Measurements from ENCODE around the gene EVL.

The EVL gene

GRCh38 chr14:100188392-100189030 is 123.3 kb downstream of the EVL start:
- Histone ChIP-seq H3K27me3 (ENCODE audit: insufficient read depth, poor library complexity, severe bottlenecking) (no peaks in the 10 kb centered on the region), H3K4me3 (replicated peaks; ENCODE audit: insufficient read depth, low read length) (no peak overlapping the region), H3K27ac (replicated peaks) (no peak overlapping the region)
- TF ChIP-seq, protein P1, sequence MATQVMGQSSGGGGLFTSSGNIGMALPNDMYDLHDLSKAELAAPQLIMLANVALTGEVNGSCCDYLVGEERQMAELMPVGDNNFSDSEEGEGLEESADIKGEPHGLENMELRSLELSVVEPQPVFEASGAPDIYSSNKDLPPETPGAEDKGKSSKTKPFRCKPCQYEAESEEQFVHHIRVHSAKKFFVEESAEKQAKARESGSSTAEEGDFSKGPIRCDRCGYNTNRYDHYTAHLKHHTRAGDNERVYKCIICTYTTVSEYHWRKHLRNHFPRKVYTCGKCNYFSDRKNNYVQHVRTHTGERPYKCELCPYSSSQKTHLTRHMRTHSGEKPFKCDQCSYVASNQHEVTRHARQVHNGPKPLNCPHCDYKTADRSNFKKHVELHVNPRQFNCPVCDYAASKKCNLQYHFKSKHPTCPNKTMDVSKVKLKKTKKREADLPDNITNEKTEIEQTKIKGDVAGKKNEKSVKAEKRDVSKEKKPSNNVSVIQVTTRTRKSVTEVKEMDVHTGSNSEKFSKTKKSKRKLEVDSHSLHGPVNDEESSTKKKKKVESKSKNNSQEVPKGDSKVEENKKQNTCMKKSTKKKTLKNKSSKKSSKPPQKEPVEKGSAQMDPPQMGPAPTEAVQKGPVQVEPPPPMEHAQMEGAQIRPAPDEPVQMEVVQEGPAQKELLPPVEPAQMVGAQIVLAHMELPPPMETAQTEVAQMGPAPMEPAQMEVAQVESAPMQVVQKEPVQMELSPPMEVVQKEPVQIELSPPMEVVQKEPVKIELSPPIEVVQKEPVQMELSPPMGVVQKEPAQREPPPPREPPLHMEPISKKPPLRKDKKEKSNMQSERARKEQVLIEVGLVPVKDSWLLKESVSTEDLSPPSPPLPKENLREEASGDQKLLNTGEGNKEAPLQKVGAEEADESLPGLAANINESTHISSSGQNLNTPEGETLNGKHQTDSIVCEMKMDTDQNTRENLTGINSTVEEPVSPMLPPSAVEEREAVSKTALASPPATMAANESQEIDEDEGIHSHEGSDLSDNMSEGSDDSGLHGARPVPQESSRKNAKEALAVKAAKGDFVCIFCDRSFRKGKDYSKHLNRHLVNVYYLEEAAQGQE (IDR thresholded peaks at IDR 0.05; ENCODE audit: insufficient replicate concordance, low read depth), result no peak
- TF ChIP-seq GABPA (IDR thresholded peaks at IDR 0.05; ENCODE audit: low read depth) (no peak), POLR2AphosphoS5 (IDR thresholded peaks at IDR 0.05; ENCODE audit: low read depth) (no peak)
- no peak for DNase-seq (ENCODE audit: low read depth in 1 of 2, low spot score in 1 of 2)

DNA sequence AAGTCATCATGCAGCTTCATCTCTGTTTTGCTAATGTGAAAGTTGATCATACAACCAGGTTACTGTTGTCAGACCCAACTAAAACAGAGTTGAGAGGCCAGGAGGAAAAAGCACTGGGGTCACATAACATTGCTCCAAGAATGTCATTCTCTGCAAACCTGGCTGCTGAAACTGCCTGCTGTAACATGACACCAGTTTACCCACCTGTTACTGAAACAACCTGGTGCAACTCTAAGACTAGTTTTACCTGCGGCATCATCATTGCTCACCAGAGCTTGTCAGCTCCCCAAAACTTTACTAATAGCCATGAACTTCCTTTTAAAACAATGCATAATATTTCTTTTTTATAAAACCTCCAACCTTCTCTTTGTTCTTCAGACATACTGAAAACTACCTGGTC is 124.9 kb downstream of the EVL start:
- DNase-seq (ENCODE audit: low read depth in 1 of 2, low spot score in 1 of 2), result no peak
- no peak for TF ChIP-seq POLR2AphosphoS5 (IDR thresholded peaks at IDR 0.05; ENCODE audit: low read depth)
- H3K27ac ChIP-seq (replicated peaks), result no peak overlapping the region
- no peak overlapping the region for H3K4me3 ChIP-seq (replicated peaks; ENCODE audit: insufficient read depth, low read length)
- no peaks in the 10 kb centered on the region for H3K27me3 ChIP-seq (ENCODE audit: insufficient read depth, poor library complexity, severe bottlenecking)

DNA sequence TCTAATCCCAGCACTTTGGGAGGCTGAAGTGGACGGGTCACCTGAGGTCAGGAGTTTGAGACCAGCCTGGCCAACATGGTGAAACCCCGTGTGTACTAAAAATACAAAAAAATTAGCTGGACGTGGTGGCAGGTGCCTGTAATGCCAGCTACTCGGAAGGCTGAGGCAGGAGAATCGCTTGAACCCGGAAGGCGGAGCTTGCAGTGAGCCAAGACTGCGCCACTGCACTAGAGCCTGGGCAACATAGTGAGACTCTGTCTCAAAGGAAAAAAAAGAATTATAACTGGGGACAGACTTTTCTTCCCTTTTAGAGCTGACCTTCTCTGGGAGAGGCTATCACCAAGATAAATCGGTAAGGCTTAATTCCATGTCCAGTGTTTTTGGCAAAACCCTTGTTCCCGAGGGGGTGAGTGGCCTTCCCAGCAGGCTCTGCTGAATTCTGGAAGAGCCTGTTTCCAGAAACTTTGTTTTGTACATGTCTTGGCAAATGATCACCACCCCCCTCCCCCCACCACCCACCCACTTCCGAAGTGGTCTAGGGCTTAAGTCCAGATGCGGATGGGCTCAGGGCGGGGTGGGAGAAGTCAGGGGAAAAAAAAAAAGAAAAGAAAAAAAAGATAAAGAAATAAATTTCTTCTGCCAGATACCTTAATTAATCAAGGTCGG is 126.5 kb downstream of the EVL start:
- TF ChIP-seq CTCF (IDR thresholded peaks at IDR 0.05; ENCODE audit: insufficient read depth, low read length), result no peak
- TF ChIP-seq GABPA (IDR thresholded peaks at IDR 0.05; ENCODE audit: low read depth), result no peak
- TF ChIP-seq, protein P1 (IDR thresholded peaks at IDR 0.05; ENCODE audit: insufficient replicate concordance, low read depth), result no peak
- TF ChIP-seq SPI1 (IDR thresholded peaks at IDR 0.05; ENCODE audit: borderline replicate concordance, low read depth), result no peak
- no peak for TF ChIP-seq POLR2AphosphoS5 (IDR thresholded peaks at IDR 0.05; ENCODE audit: low read depth)

DNA sequence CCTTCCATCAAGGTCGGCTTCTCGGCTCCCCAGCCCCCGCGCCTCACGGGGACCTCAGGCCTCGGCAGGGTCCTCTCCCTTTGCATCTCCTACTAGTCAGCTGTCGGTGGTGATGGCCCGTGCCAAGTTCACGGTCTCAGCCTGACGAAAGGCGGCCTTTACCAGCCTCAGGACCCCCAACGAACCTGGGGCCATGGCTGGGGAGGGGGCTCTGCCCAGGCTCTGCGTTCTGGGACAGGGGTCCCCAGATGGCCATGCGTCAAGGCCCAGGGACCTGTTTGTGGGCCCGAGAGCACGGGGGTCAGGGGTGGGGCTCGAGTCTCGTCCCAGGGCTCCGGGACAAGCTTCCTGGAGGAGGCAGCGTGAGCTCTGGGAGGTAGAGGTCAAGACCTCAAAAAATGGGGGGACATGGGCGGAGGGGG is 127.0 kb downstream of the EVL start:
- H3K4me3 ChIP-seq (replicated peaks; ENCODE audit: insufficient read depth, low read length), result peak overlapping the region; percentile 40
- peak overlapping the region; percentile 91 for H3K27ac ChIP-seq (replicated peaks)
- TF ChIP-seq SPI1 (IDR thresholded peaks at IDR 0.05; ENCODE audit: borderline replicate concordance, low read depth) (no peak), CTCF (IDR thresholded peaks at IDR 0.05; ENCODE audit: insufficient read depth, low read length) (no peak)
- TF ChIP-seq, protein P1 (IDR thresholded peaks at IDR 0.05; ENCODE audit: insufficient replicate concordance, low read depth), result no peak
- H3K27me3 ChIP-seq (ENCODE audit: insufficient read depth, poor library complexity, severe bottlenecking), result no peaks in the 10 kb centered on the region
- DNase-seq (ENCODE audit: low read depth in 1 of 2, low spot score in 1 of 2), result no peak

More for the DNA sequence above, 126.5 kb downstream of the EVL start:
- DNase-seq (ENCODE audit: low read depth in 1 of 2, low spot score in 1 of 2), result no peak
- Histone ChIP-seq H3K27ac (replicated peaks) (no peak overlapping the region), H3K4me3 (replicated peaks; ENCODE audit: insufficient read depth, low read length) (no peak overlapping the region), H3K27me3 (ENCODE audit: insufficient read depth, poor library complexity, severe bottlenecking) (no peaks in the 10 kb centered on the region)

Measured in HL-60 (cell line).